Omental fat pad (tissue), 4 donors: ENCODE measurements around the gene PDE7B. TPM values are rescaled to one million over a fixed set of nuclear protein-coding genes. Genes with fewer than 3 reads are reported as not detected.

Experiments used
- ATAC-seq: fragments of 150-250 bp; one replicate; pipeline ENCODE4 v1.9.1; 2016; ENCODE audit warnings: mild to moderate bottlenecking, moderate library complexity; ENCODE audit not compliant: low FRiP score
- DNase-seq: peaks from one replicate; pipeline ENCODE4 v3.0.0-alpha.2; 2019; ENCODE audit warnings: low spot score
- CTCF ChIP-seq, 3 donors: fragments of 450-650 bp; IDR thresholded peaks; one replicate each; pipeline ENCODE4 v1.5.1; 2016 to 2017; ENCODE audit warnings: antibody characterized with exemption in 3 of 3, mild to moderate bottlenecking in 3 of 3, moderate library complexity in 2 of 3
- total RNA-seq, 4 donors: library from RNA; depleted of rRNA; stranded (reverse); fragments of >200 nt; gene quantifications; one replicate each; pipeline ENCODE4 v1.1.0, GENCODE V29; 2016

PDE7B gene
- total RNA-seq, 4 donors from 2014 or later, result 7.3 to 15.0 (median 12.1) TPM

- ATAC-seq, result no peak
- no peak for TF ChIP-seq CTCF (IDR thresholded peaks at IDR 0.05)
- DNase-seq, result no peak
Measured at GRCh38 chr6:135883536-135883935, 32.0 kb downstream of the PDE7B start.

GRCh38 chr6:135884136-135884535 is 32.6 kb downstream of the PDE7B start:
- ATAC-seq (no peak), DNase-seq (no peak)
- no peak for TF ChIP-seq CTCF (IDR thresholded peaks at IDR 0.05)

GRCh38 chr6:135887069-135887468 is 35.6 kb downstream of the PDE7B start:
- TF ChIP-seq CTCF (IDR thresholded peaks at IDR 0.05), result no peak
- DNase-seq (no peak), ATAC-seq (no peak)

- ATAC-seq (no peak), DNase-seq (no peak)
- TF ChIP-seq CTCF (IDR thresholded peaks at IDR 0.05), result no peak
Measured at GRCh38 chr6:135888818-135889217, 37.3 kb downstream of the PDE7B start.

GRCh38 chr6:135890876-135891275 is 39.4 kb downstream of the PDE7B start:
- no peak for TF ChIP-seq CTCF (IDR thresholded peaks at IDR 0.05)
- ATAC-seq, result no peak

GRCh38 chr6:135891710-135892109 is 40.2 kb downstream of the PDE7B start:
- TF ChIP-seq CTCF (IDR thresholded peaks at IDR 0.05), result no peak
- ATAC-seq, result no peak

More at GRCh38 chr6:135890876-135891275, 39.4 kb downstream of the PDE7B start:
- no peak for DNase-seq

GRCh38 chr6:135895231-135895911 is 43.9 kb downstream of the PDE7B start:
- DNase-seq, result no peak
- no peak for TF ChIP-seq CTCF (IDR thresholded peaks at IDR 0.05)
- ATAC-seq, result no peak

More at GRCh38 chr6:135891710-135892109, 40.2 kb downstream of the PDE7B start:
- no peak for DNase-seq
